ENCODE data around the gene THOC5.

GRCh38 chr22:29570912-29571549 is 17.5 kb upstream of the THOC5 start:
- no peak for TF ChIP-seq CTCF (IDR thresholded peaks at IDR 0.05)
- TF ChIP-seq POLR2A (IDR thresholded peaks at IDR 0.05), result no peak

All from adrenal gland (tissue), 5 donors.